ENCODE results near the gene B4GALT5.

DNA sequence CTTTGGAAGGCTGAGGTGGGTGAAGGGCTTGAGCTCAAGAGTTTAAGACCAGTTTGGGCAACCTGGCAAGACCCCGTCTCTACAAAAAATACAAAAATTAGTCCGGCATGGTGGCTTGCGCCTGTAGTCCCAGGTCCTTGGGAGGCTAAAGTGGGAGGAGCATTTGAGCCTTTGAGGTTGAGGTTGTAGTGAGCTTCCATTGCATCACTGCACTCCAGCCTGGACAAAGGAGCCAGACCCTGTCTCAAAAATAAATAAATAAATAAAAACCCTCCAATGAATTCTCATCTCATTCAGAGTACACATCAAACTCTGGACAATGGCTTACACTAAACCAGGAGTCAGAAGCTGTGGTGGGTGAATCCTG lies 31.8 kb downstream of the B4GALT5 start:
- no peak for TF ChIP-seq POLR2A (IDR thresholded peaks at IDR 0.05)
- TF ChIP-seq, protein P1, sequence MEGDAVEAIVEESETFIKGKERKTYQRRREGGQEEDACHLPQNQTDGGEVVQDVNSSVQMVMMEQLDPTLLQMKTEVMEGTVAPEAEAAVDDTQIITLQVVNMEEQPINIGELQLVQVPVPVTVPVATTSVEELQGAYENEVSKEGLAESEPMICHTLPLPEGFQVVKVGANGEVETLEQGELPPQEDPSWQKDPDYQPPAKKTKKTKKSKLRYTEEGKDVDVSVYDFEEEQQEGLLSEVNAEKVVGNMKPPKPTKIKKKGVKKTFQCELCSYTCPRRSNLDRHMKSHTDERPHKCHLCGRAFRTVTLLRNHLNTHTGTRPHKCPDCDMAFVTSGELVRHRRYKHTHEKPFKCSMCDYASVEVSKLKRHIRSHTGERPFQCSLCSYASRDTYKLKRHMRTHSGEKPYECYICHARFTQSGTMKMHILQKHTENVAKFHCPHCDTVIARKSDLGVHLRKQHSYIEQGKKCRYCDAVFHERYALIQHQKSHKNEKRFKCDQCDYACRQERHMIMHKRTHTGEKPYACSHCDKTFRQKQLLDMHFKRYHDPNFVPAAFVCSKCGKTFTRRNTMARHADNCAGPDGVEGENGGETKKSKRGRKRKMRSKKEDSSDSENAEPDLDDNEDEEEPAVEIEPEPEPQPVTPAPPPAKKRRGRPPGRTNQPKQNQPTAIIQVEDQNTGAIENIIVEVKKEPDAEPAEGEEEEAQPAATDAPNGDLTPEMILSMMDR (IDR thresholded peaks at IDR 0.05) = no peak

Data from lower leg skin (tissue), 3 donors.